ENCODE data around the gene TXNRD1.
"Not testable (repeated sequence)": the region's sequence is repeated elsewhere in the genome, so short reads cannot be mapped to it uniquely, and the experiment has no call there.

The TXNRD1 gene

GRCh38 chr12:104286516-104287482 is 71.2 kb downstream of the TXNRD1 start:
- Histone ChIP-seq H3K27ac (ENCODE audit: low read depth, low read length) (peak overlapping the region; percentile 88), H3K9me3 (ENCODE audit: low read length) (no peaks in the 10 kb centered on the region), H3K4me1 (ENCODE audit: insufficient read depth, low read length) (peaks cover 24% of the 10 kb centered on the region), H3K36me3 (ENCODE audit: insufficient read depth, low read length) (peaks cover 3% of the 10 kb centered on the region), H3K27me3 (ENCODE audit: control insufficient read depth in 1 of 2, insufficient read depth in 2 of 2, low read length in 2 of 2) (no peaks in the 10 kb centered on the region), H3K9ac (ENCODE audit: low read length) (peak overlapping the region; percentile 80), H3K4me3 (ENCODE audit: low read depth in 1 of 2, low read length in 2 of 2) (peak overlapping the region; percentile 72 to 81)

GRCh38 chr12:104288635-104289274 is 73.2 kb downstream of the TXNRD1 start:
- Histone ChIP-seq H3K36me3 (ENCODE audit: insufficient read depth, low read length) (peaks cover 11% of the 10 kb centered on the region), H3K27ac (ENCODE audit: low read depth, low read length) (peak overlapping the region; percentile 85), H3K9ac (ENCODE audit: low read length) (peak overlapping the region; percentile 80), H3K27me3 (ENCODE audit: control insufficient read depth in 1 of 2, insufficient read depth in 2 of 2, low read length in 2 of 2) (no peaks in the 10 kb centered on the region), H3K9me3 (ENCODE audit: low read length) (no peaks in the 10 kb centered on the region), H3K4me3 (ENCODE audit: low read depth in 1 of 2, low read length in 2 of 2) (peak overlapping the region; percentile 72 to 81), H3K4me1 (ENCODE audit: insufficient read depth, low read length) (peaks cover 24% of the 10 kb centered on the region)

- Histone ChIP-seq H3K36me3 (ENCODE audit: insufficient read depth, low read length) (peaks cover 21% of the 10 kb centered on the region), H3K4me1 (ENCODE audit: insufficient read depth, low read length) (peaks cover 30% of the 10 kb centered on the region), H3K9me3 (ENCODE audit: low read length) (no peaks in the 10 kb centered on the region), H3K4me3 (ENCODE audit: low read depth in 1 of 2, low read length in 2 of 2) (no peak overlapping the region), H3K27ac (ENCODE audit: low read depth, low read length) (no peak overlapping the region), H3K9ac (ENCODE audit: low read length) (no peak overlapping the region), H3K27me3 (ENCODE audit: control insufficient read depth in 1 of 2, insufficient read depth in 2 of 2, low read length in 2 of 2) (no peaks in the 10 kb centered on the region)
These were observed 74.7 kb downstream of the TXNRD1 start for GRCh38 chr12:104290320-104290719.

- Histone ChIP-seq H3K4me3 (ENCODE audit: low read depth in 1 of 2, low read length in 2 of 2) (no peak overlapping the region), H3K27ac (ENCODE audit: low read depth, low read length) (no peak overlapping the region), H3K9ac (ENCODE audit: low read length) (no peak overlapping the region), H3K4me1 (ENCODE audit: insufficient read depth, low read length) (peaks cover 32% of the 10 kb centered on the region), H3K36me3 (ENCODE audit: insufficient read depth, low read length) (peaks cover 26% of the 10 kb centered on the region), H3K27me3 (ENCODE audit: control insufficient read depth in 1 of 2, insufficient read depth in 2 of 2, low read length in 2 of 2) (no peaks in the 10 kb centered on the region), H3K9me3 (ENCODE audit: low read length) (no peaks in the 10 kb centered on the region)
These were observed 75.3 kb downstream of the TXNRD1 start for GRCh38 chr12:104290855-104291254.

GRCh38 chr12:104291867-104292524 is 76.4 kb downstream of the TXNRD1 start:
- H3K27ac ChIP-seq (ENCODE audit: low read depth, low read length) = no peak overlapping the region
- peaks cover 33% of the 10 kb centered on the region for H3K36me3 ChIP-seq (ENCODE audit: insufficient read depth, low read length)
- peaks cover 31% of the 10 kb centered on the region for H3K4me1 ChIP-seq (ENCODE audit: insufficient read depth, low read length)
- H3K9me3 ChIP-seq (ENCODE audit: low read length) = no peaks in the 10 kb centered on the region
- no peak overlapping the region for H3K4me3 ChIP-seq (ENCODE audit: low read depth in 1 of 2, low read length in 2 of 2)
- no peak overlapping the region for H3K9ac ChIP-seq (ENCODE audit: low read length)
- no peaks in the 10 kb centered on the region for H3K27me3 ChIP-seq (ENCODE audit: control insufficient read depth in 1 of 2, insufficient read depth in 2 of 2, low read length in 2 of 2)

GRCh38 chr12:104292872-104293794 is 77.6 kb downstream of the TXNRD1 start:
- Histone ChIP-seq H3K9ac (ENCODE audit: low read length) (no peak overlapping the region), H3K27me3 (ENCODE audit: control insufficient read depth in 1 of 2, insufficient read depth in 2 of 2, low read length in 2 of 2) (no peaks in the 10 kb centered on the region), H3K36me3 (ENCODE audit: insufficient read depth, low read length) (peaks cover 33% of the 10 kb centered on the region), H3K27ac (ENCODE audit: low read depth, low read length) (no peak overlapping the region), H3K4me3 (ENCODE audit: low read depth in 1 of 2, low read length in 2 of 2) (no peak overlapping the region), H3K9me3 (ENCODE audit: low read length) (no peaks in the 10 kb centered on the region), H3K4me1 (ENCODE audit: insufficient read depth, low read length) (peaks cover 38% of the 10 kb centered on the region)

- H3K9me3 ChIP-seq (ENCODE audit: low read length); H3K9ac ChIP-seq (ENCODE audit: low read length); H3K27ac ChIP-seq (ENCODE audit: low read depth, low read length); H3K4me3 ChIP-seq (ENCODE audit: low read depth in 1 of 2, low read length in 2 of 2); H3K27me3 ChIP-seq (ENCODE audit: control insufficient read depth in 1 of 2, insufficient read depth in 2 of 2, low read length in 2 of 2): not testable (repeated sequence)
- peaks cover 35% of the 10 kb centered on the region for H3K4me1 ChIP-seq (ENCODE audit: insufficient read depth, low read length)
- peaks cover 33% of the 10 kb centered on the region for H3K36me3 ChIP-seq (ENCODE audit: insufficient read depth, low read length)
These were observed 78.7 kb downstream of the TXNRD1 start for GRCh38 chr12:104294158-104294859.

GRCh38 chr12:104294927-104295668 is 79.5 kb downstream of the TXNRD1 start:
- Histone ChIP-seq H3K9me3 (ENCODE audit: low read length) (no peaks in the 10 kb centered on the region), H3K36me3 (ENCODE audit: insufficient read depth, low read length) (peaks cover 33% of the 10 kb centered on the region), H3K9ac (ENCODE audit: low read length) (no peak overlapping the region), H3K4me3 (ENCODE audit: low read depth in 1 of 2, low read length in 2 of 2) (no peak overlapping the region), H3K27ac (ENCODE audit: low read depth, low read length) (no peak overlapping the region), H3K4me1 (ENCODE audit: insufficient read depth, low read length) (peaks cover 31% of the 10 kb centered on the region), H3K27me3 (ENCODE audit: control insufficient read depth in 1 of 2, insufficient read depth in 2 of 2, low read length in 2 of 2) (no peaks in the 10 kb centered on the region)

- Histone ChIP-seq H3K27ac (ENCODE audit: low read depth, low read length) (no peak overlapping the region), H3K36me3 (ENCODE audit: insufficient read depth, low read length) (peaks cover 33% of the 10 kb centered on the region), H3K4me1 (ENCODE audit: insufficient read depth, low read length) (peaks cover 29% of the 10 kb centered on the region), H3K9me3 (ENCODE audit: low read length) (no peaks in the 10 kb centered on the region), H3K4me3 (ENCODE audit: low read depth in 1 of 2, low read length in 2 of 2) (no peak overlapping the region), H3K9ac (ENCODE audit: low read length) (no peak overlapping the region), H3K27me3 (ENCODE audit: control insufficient read depth in 1 of 2, insufficient read depth in 2 of 2, low read length in 2 of 2) (no peaks in the 10 kb centered on the region)
These were observed 80.4 kb downstream of the TXNRD1 start for GRCh38 chr12:104295954-104296353.

GRCh38 chr12:104296718-104297117 is 81.1 kb downstream of the TXNRD1 start:
- Histone ChIP-seq H3K4me1 (ENCODE audit: insufficient read depth, low read length) (peaks cover 29% of the 10 kb centered on the region), H3K4me3 (ENCODE audit: low read depth in 1 of 2, low read length in 2 of 2) (no peak overlapping the region), H3K27ac (ENCODE audit: low read depth, low read length) (no peak overlapping the region), H3K27me3 (ENCODE audit: control insufficient read depth in 1 of 2, insufficient read depth in 2 of 2, low read length in 2 of 2) (no peaks in the 10 kb centered on the region), H3K9me3 (ENCODE audit: low read length) (no peaks in the 10 kb centered on the region), H3K36me3 (ENCODE audit: insufficient read depth, low read length) (peaks cover 30% of the 10 kb centered on the region), H3K9ac (ENCODE audit: low read length) (no peak overlapping the region)

Data from muscle layer of colon (tissue), 2 donors.